HepG2 (cell line): Measurements from ENCODE around the gene GPS1. TPM values are rescaled to one million over a fixed set of nuclear protein-coding genes. Genes with fewer than 3 reads are reported as not detected.

Experiments used
- BRF2 ChIP-seq: sonication (generic); formaldehyde crosslinking; IDR thresholded peaks from 2 replicates; pipeline ENCODE4 v1.8.1; 2022; ENCODE audit warnings: mild to moderate bottlenecking, missing genetic modification reagents
- E2F2 ChIP-seq: sonication (generic); formaldehyde crosslinking; IDR thresholded peaks from 2 replicates; pipeline ENCODE4 v1.4.0; 2020; ENCODE audit warnings: missing genetic modification reagents, borderline replicate concordance
- GTF2F1 ChIP-seq: fragments of 150-350 bp; IDR thresholded peaks from 2 replicates; pipeline ENCODE4 v1.6.1; 2014; ENCODE audit warnings: low read length
- HMGXB4 ChIP-seq, 2 experiments: sonication (generic) in 1 of 2; formaldehyde crosslinking in 1 of 2; IDR thresholded peaks; 2 replicates each; pipeline versions ENCODE4 v1.4.0 to v1.6.1; 2018 to 2020; ENCODE audit warnings: missing genetic modification reagents in 2 of 2, borderline replicate concordance in 1 of 2, low read depth in 1 of 2, mild to moderate bottlenecking in 1 of 2, missing biosample characterization in 1 of 2
- MTA3 ChIP-seq: sonication (generic); formaldehyde crosslinking; IDR thresholded peaks from 2 replicates; pipeline ENCODE4 v1.4.0; 2020; ENCODE audit warnings: missing genetic modification reagents
- NFKBIZ ChIP-seq: IDR thresholded peaks from 2 replicates; pipeline ENCODE4 v1.6.1; 2018; ENCODE audit warnings: missing genetic modification reagents, missing compliant biosample characterization
- PHF8 ChIP-seq: sonication (generic); formaldehyde crosslinking; IDR thresholded peaks from 2 replicates; pipeline ENCODE4 v1.5.0; 2020; ENCODE audit warnings: missing genetic modification reagents
- SIX1 ChIP-seq: sonication (generic); formaldehyde crosslinking; IDR thresholded peaks from 2 replicates; pipeline ENCODE4 v1.4.0; 2020; ENCODE audit warnings: missing genetic modification reagents, borderline replicate concordance
- SOX6 ChIP-seq, 2 experiments: fragments of 450-650 bp in 1 of 2; sonication (generic) in 1 of 2; formaldehyde crosslinking in 1 of 2; IDR thresholded peaks; 2 replicates each; pipeline versions ENCODE4 v1.4.0 to v1.6.1; 2017 to 2020; ENCODE audit warnings: antibody characterized with exemption in 1 of 2, mild to moderate bottlenecking in 1 of 2, missing genetic modification reagents in 1 of 2
- ZHX1 ChIP-seq: sonication (generic); formaldehyde crosslinking; IDR thresholded peaks from 2 replicates; pipeline ENCODE4 v1.8.1; 2022; ENCODE audit warnings: low read depth, mild to moderate bottlenecking, missing genetic modification reagents
- ZNF280B ChIP-seq: sonication (generic); formaldehyde crosslinking; IDR thresholded peaks from 2 replicates; pipeline ENCODE4 v1.5.0; 2020; ENCODE audit warnings: missing genetic modification reagents, mild to moderate bottlenecking, borderline replicate concordance
- ZNF558 ChIP-seq: sonication (generic); formaldehyde crosslinking; IDR thresholded peaks from 2 replicates; pipeline ENCODE4 v1.9.0; 2022; ENCODE audit warnings: mild to moderate bottlenecking, missing genetic modification reagents, borderline replicate concordance
- ZNF562 ChIP-seq: sonication (generic); formaldehyde crosslinking; IDR thresholded peaks from 2 replicates; pipeline ENCODE4 v1.8.0; 2022; ENCODE audit warnings: missing genetic modification reagents, borderline replicate concordance
- ZNF737 ChIP-seq: sonication (generic); formaldehyde crosslinking; IDR thresholded peaks from 2 replicates; pipeline ENCODE4 v1.5.0; 2020; ENCODE audit warnings: missing genetic modification reagents, mild to moderate bottlenecking, borderline replicate concordance
- ZNF761 ChIP-seq: sonication (generic); formaldehyde crosslinking; conservative IDR thresholded peaks from 2 replicates; pipeline ENCODE4 v1.4.0; 2020; ENCODE audit warnings: mild to moderate bottlenecking, missing genetic modification reagents
- ZNF879 ChIP-seq: sonication (generic); formaldehyde crosslinking; IDR thresholded peaks from 2 replicates; pipeline ENCODE4 v1.8.1; 2023; ENCODE audit warnings: missing genetic modification reagents
- polyA plus RNA-seq, 8 experiments: library from polyadenylated mRNA; depleted of rRNA in 3 of 8; stranded (reverse) in 7 of 8; unstranded in 1 of 8; fragments of >200 nt; fragmentation: Illumina TruSeq in 4 of 8; extraction: Trizol in 4 of 8; gene quantifications; 2 replicates each; pipeline versions ENCODE4 v1.2.1 to v1.2.3, GENCODE V29; 2011 to 2016; ENCODE audit warnings: low read depth in 4 of 8, missing spikeins in 1 of 8, mixed read lengths in 1 of 8; ENCODE audit not compliant: insufficient read depth in 1 of 8
- total RNA-seq, 5 experiments: library from RNA; depleted of rRNA; stranded (reverse); fragments of >200 nt; fragmentation: Illumina TruSeq; extraction: Trizol; gene quantifications; 2 replicates each; pipeline ENCODE4 v1.2.3, GENCODE V29; 2016; ENCODE audit warnings: low read depth in 1 of 5

GPS1 gene
- total and polyA plus RNA-seq, 2 of the 13 experiments (the other 11 are each of a cell fraction or from before 2014, with no cell fraction given) = 124 to 128 TPM

GRCh38 chr17:82105882-82106687, 54.4 kb downstream of the GPS1 start (continued):
- TF ChIP-seq E2F2 (CRISPR knock-in tag) (0 out of 2 replicates have a peak, but pooled peaks have one; percentile 76), BRF2 (CRISPR knock-in tag) (peak; percentile 68; the same call in 1 of the 2 replicates), GTF2F1 (no peak), HMGXB4 (CRISPR knock-in tag; IDR thresholded peaks at IDR 0.05; ENCODE audit: borderline replicate concordance in 1 of 2, low read depth in 1 of 2) (peak; percentile 94 to 97), SIX1 (CRISPR knock-in tag) (no peak), PHF8 (CRISPR knock-in tag) (peak; percentile 96), NFKBIZ (CRISPR knock-in tag) (peak; percentile 78), ZNF737 (CRISPR knock-in tag) (peak; percentile 98), ZNF280B (CRISPR knock-in tag) (no peak), ZNF558 (peak; percentile 96), ZNF562 (CRISPR knock-in tag) (no peak), ZNF879 (CRISPR knock-in tag) (no peak), ZNF761 (CRISPR knock-in tag) (peak; percentile 68), MTA3 (CRISPR knock-in tag) (no peak), SOX6 (IDR thresholded peaks at IDR 0.05) (no peak), SOX6 (CRISPR knock-in tag; IDR thresholded peaks at IDR 0.05) (peak; percentile 61; the same call in 1 of the 2 replicates), ZHX1 (CRISPR knock-in tag) (peak; percentile 80; the same call in 1 of the 2 replicates)
